Stimulated activated CD8-positive, alpha-beta memory T cell treated with anti-CD3 and anti-CD28 coated beads, Interleukin-12 subunit alpha, Interleukin-12 subunit beta, amount 100 ng/mL, for 4 hours (primary cell): ENCODE data around the gene LTC4S.
"Not testable (repeated sequence)": the region's sequence is repeated elsewhere in the genome, so short reads cannot be mapped to it uniquely, and the experiment has no call there.

ENCODE experiments used
- DNase-seq: peaks from one replicate; pipeline ENCODE4 v3.0.0-alpha.2; 2020; ENCODE audit warnings: low read depth

LTC4S gene

GRCh38 chr5:179793468-179794139, at the start of gene LTC4S:
Gene LTC4S (plus strand): TSS chr5:179793986. CDS start chr5:179794081, 95 bp downstream.
- DNase-seq = no peak

DNA sequence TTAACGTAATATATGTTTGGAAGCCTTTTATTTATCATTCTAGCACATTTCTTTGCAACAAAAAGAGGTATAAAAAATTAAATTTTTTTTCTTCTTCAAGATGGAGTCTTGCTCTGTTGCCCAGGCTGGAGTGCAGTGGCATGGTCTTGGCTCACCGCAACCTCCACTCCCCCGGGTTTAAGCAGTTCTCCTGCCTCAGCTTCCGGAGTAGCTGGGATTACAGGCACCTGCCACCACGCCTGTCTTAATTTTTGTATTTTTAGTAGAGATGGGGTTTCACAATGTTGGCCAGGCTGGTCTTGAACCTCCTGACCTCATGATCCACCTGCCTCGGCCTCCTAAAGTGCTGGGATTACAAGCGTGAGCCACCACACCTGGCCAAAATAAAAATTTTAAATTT, 49.7 kb upstream of the LTC4S start:
- not testable (repeated sequence) for DNase-seq

DNA sequence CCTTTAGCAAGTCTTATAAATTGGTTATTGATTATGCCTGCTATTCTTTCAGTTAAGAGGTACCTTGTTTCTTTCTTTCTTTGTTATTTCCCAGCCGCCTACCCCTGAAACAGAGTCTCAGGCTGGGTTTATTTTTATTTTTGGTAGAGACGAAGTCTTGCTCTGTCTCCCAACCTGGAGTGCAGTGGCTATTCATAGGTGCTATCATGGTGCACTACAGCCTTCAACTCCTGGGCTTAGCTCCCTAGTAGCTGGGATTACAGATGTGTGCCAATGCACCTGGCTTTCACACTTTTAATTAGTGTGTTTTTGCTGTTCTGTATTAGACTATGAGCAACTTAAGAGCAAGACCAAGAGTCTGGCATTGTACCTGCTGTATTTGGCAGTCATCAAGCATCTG, 46.9 kb upstream of the LTC4S start:
- no peak for DNase-seq

GRCh38 chr5:179747811-179748210, 46.0 kb upstream of the LTC4S start:
- no peak for DNase-seq

GRCh38 chr5:179749857-179750508, 43.8 kb upstream of the LTC4S start:
- DNase-seq = no peak

DNA sequence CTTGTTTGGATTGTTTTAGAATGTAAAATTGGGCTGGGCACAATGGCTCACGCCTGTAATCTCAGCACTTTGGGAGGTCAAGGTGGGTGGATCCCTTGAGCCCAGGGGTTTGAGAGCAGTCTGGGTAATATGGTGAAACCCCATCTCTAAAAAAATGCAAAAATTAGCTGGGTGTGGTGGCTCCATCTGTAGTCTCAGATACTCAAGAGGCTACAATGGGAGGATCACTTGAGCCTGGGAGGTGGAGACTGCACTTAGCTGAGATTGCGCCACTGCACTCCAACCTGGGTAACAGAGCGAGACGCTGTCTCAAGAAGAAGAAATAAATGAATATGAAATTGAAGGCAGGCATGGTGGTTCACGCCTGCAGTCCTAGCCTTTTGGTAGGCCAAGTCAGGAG, 39.8 kb upstream of the LTC4S start:
- DNase-seq = no peak

DNA sequence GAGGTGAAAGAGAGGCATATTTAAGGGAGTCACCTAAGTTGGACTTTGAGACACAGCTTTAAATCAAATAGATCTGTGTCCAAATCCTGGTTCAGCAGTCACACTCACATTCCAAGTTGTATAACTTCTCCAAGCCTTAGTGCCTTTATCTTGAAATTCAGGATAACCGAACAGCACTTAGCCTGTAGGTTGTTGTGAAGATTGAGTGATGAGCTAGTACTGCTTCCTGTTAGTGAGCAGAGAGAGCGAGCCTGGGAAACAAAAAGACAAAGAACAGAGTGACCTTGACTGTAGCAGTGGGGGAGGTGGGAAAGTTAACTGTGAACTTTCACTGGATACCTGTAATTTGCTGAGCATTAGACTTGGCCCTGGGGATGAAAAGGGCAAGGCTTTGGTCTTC, 38.8 kb upstream of the LTC4S start:
- DNase-seq = no peak

DNA sequence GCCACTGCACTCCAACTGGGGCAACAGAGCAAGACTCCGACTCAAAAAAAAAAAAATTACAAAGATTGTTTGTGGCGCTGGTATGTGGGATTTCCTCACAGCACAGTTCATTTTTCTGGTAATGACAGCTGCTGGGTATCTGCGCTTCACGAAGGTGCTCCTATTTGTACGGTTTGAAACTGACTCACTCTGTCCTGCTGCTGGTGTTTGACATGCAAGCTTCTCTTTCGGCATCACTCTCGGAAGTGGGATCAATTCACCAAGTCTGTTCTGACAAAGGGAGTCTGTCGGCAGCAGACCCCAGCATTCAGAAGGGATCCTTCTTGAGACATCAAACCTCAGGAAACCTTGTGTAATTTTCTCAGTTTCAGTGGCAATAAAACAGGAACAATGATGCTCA, 34.8 kb upstream of the LTC4S start:
- no peak for DNase-seq

- DNase-seq = no peak
Observed at GRCh38 chr5:179759581-179760551, 33.9 kb upstream of the LTC4S start.

DNA sequence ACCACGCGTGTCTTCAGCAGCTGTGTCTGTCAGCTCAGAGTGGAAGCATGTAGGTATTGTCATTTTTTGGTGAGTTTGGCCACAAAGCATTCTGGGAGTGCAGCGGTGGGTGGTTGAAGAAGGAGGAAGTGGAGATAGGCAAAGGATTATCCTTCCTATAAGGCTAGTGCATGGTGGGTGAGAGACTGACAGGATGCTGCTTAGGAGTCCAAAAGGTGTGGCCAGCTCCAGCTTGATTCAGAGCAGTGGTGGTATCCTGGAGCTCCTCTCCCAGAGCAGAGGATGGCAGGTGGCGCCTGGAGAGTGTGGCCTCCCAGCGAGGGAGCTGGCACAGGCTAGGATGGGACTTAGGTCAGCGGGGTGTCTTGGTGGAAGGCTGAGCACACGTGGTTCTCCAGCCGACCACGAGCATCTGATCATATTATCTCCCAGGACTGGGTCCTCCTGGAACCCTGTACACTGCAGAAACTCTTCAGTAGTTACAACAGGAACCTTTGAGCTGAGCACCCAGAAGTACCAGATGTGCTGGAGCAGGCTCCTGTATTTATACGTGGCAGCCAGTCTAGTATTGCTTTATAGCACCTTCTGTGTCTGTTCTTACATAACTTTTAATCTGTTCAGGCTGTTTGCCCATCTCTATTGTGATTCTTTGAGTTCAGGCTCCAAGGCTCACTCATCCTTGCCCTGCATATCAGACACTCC, 31.6 kb upstream of the LTC4S start:
- no peak for DNase-seq

GRCh38 chr5:179762781-179763176, 31.0 kb upstream of the LTC4S start:
- DNase-seq = no peak

- no peak for DNase-seq
Observed at GRCh38 chr5:179763215-179763945, 30.4 kb upstream of the LTC4S start.

DNA sequence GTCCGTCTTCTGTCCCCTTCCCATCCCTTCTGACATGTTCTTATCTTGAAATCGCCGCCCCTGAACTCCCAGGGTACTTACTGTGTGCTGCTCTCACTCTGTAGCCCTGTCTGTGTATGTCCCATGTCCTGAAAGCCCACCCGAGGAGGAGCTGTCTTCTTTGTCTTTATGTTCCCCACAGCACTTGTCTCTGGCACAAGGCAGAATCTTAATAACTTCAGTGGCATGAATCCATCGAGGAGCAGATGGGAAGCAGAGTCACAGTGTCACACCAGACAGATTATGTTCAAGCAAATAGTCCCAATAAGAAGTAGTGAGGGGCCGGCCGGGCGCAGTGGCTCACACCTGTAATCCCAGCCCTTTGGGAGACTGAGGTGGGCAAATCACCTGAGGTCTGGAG, 29.7 kb upstream of the LTC4S start:
- DNase-seq = no peak

DNA sequence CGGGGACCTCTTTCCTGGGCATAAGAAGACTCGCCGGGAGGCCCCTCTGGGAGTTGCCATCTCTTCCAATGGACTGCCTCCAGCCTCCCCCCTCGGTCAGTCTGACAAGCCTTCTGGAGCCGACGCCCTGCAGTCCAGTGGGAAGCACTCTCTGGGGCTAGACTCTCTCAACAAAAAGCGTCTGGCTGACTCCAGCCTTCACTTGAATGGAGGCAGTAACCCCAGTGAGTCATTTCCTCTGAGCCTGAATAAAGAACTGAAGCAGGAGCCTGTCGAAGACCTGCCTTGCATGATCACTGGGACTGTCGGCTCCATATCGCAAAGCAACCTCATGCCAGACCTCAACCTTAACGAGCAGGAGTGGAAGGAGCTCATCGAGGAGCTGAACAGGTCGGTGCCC, 28.4 kb upstream of the LTC4S start:
- DNase-seq = no peak

GRCh38 chr5:179766021-179766725, 27.6 kb upstream of the LTC4S start:
- DNase-seq = no peak

- DNase-seq = no peak
Observed at GRCh38 chr5:179766726-179767455, 26.9 kb upstream of the LTC4S start.

DNA sequence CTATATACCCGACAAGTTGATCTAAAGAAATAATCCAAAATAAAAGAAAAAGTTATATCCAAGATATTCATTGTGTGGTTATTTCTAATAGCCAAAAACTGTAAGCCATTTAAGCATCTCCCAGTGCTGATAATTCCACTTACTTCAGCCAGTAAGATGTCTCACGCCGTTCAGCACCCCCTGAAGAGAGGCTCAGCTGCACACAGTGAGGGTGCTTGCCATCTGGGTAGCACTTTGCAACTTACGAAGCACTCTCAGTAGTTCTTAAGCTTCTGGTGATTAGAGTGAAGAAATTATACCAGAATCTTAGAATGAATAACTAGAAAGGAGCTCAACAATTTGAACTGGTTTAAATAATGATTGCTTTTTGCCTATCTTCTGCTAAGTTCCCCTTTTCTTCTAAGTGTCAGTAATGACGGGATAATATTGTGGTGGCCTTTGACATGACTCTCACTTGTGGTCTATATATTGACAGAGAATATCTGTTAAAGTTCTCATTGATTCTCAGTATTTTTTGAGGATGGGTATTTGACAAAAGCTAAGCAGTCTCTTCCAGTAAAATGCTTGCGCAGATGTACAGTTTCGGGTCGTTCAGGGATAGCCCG, 26.2 kb upstream of the LTC4S start:
- DNase-seq = no peak

GRCh38 chr5:179768326-179769085, 25.3 kb upstream of the LTC4S start:
- DNase-seq = no peak

- DNase-seq = no peak
Observed at GRCh38 chr5:179769271-179769670, 24.5 kb upstream of the LTC4S start.
